ENCODE data around the gene FAM53B.
A peak's percentile ranks its signal among the peaks of the same experiment; 100 is the strongest.

FAM53B gene

GRCh38 chr10:124661660-124662180 lies 82.5 kb downstream of the FAM53B start:
- no peak for DNase-seq (ENCODE audit: low spot score)
- H3K36me3 Mint-ChIP-seq (ENCODE audit: low read depth): no peaks in the 10 kb centered on the region
- H3K27me3 Mint-ChIP-seq (ENCODE audit: low read depth): no peaks in the 10 kb centered on the region
- H3K4me1 Mint-ChIP-seq (ENCODE audit: low read depth): peaks cover 32% of the 10 kb centered on the region
- H3K9me3 Mint-ChIP-seq: no peaks in the 10 kb centered on the region
- H3K4me3 Mint-ChIP-seq: no peak overlapping the region
- H3K27ac Mint-ChIP-seq: peak overlapping the region; percentile 31

- Mint-ChIP-seq H3K9me3 (no peaks in the 10 kb centered on the region), H3K4me3 (no peak overlapping the region), H3K27ac (no peak overlapping the region), H3K36me3 (ENCODE audit: low read depth) (no peaks in the 10 kb centered on the region), H3K4me1 (ENCODE audit: low read depth) (peaks cover 38% of the 10 kb centered on the region), H3K27me3 (ENCODE audit: low read depth) (no peaks in the 10 kb centered on the region)
- no peak for DNase-seq (ENCODE audit: low spot score)
These were observed 83.6 kb downstream of the FAM53B start for GRCh38 chr10:124660404-124661125.

DNA sequence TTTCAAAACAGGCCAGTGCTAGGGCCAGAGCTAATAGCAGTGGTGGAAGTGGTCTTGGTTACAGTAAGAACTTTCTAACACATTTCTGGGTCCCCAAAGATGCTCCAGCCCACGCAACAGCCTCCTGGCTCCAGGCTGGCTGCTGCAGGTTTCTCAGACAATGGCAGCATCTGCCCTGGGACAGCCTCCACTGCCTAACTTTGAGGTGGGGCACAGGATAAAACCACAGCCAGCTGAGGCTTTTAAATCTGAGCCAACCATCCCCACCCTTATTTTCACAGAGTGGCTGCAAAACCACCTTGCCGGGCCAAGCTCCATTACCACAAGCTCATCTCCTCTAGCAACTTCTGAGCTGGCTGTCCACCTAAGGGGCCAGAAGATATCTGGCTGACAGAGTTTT lies 84.8 kb downstream of the FAM53B start:
- Mint-ChIP-seq H3K4me1 (ENCODE audit: low read depth) (peaks cover 44% of the 10 kb centered on the region), H3K27me3 (ENCODE audit: low read depth) (no peaks in the 10 kb centered on the region), H3K27ac (peak overlapping the region; percentile 5), H3K4me3 (peak overlapping the region; percentile 46), H3K9me3 (no peaks in the 10 kb centered on the region), H3K36me3 (ENCODE audit: low read depth) (peaks cover 2% of the 10 kb centered on the region)
- no peak for DNase-seq (ENCODE audit: low spot score)

GRCh38 chr10:124658591-124659242 lies 85.5 kb downstream of the FAM53B start:
- Mint-ChIP-seq H3K36me3 (ENCODE audit: low read depth) (peaks cover 2% of the 10 kb centered on the region), H3K4me3 (peak overlapping the region; percentile 46), H3K4me1 (ENCODE audit: low read depth) (peaks cover 44% of the 10 kb centered on the region), H3K27me3 (ENCODE audit: low read depth) (no peaks in the 10 kb centered on the region), H3K9me3 (no peaks in the 10 kb centered on the region), H3K27ac (peak overlapping the region; percentile 31)
- no peak for DNase-seq (ENCODE audit: low spot score)

- Mint-ChIP-seq H3K36me3 (ENCODE audit: low read depth) (peaks cover 2% of the 10 kb centered on the region), H3K9me3 (no peaks in the 10 kb centered on the region), H3K27ac (no peak overlapping the region), H3K4me3 (peak overlapping the region; percentile 3), H3K27me3 (ENCODE audit: low read depth) (no peaks in the 10 kb centered on the region), H3K4me1 (ENCODE audit: low read depth) (peaks cover 46% of the 10 kb centered on the region)
- no peak for DNase-seq (ENCODE audit: low spot score)
These were observed 86.4 kb downstream of the FAM53B start for GRCh38 chr10:124657806-124658205.

DNA sequence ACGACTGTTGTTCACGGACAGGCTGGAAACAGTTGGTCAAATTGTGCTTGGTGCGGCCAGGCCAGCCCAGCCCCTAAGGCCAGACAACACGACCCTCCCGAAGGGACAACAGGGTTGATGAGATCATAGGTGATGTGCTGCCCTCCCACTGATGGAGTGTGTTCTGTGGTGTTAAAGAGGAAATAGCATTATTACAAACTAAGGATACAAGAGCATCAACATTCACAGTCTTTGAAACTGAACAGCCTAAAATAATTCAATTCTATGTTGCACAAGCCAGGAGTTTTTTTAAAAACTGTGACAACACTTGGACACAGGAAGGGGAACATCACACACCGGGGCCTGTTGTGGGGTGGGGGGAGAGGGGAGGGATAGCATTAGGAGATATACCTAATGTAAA lies 87.6 kb downstream of the FAM53B start:
- Mint-ChIP-seq H3K4me3 (no peak overlapping the region), H3K27ac (no peak overlapping the region), H3K9me3 (no peaks in the 10 kb centered on the region), H3K4me1 (ENCODE audit: low read depth) (peaks cover 53% of the 10 kb centered on the region), H3K27me3 (ENCODE audit: low read depth) (no peaks in the 10 kb centered on the region), H3K36me3 (ENCODE audit: low read depth) (peaks cover 2% of the 10 kb centered on the region)
- no peak for DNase-seq (ENCODE audit: low spot score)

DNA sequence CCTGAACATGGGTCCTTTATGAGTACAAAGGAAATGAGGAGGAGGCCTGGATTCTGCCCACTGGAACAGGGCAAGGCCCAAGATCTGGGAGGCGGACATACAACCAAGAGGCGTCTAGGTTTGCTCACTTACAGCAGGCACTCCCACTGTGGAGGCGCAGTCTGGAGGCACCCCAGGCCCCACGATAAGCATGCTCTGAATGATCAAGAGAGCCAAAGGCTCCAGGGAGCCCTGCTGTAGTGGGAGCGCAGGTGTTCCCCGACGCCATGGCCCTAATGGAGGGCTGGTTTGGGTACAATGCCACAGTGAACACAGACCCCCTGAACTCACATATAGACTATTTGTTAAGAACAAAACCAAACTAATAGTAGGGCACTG lies 88.1 kb downstream of the FAM53B start:
- H3K27ac Mint-ChIP-seq: no peak overlapping the region

DNA sequence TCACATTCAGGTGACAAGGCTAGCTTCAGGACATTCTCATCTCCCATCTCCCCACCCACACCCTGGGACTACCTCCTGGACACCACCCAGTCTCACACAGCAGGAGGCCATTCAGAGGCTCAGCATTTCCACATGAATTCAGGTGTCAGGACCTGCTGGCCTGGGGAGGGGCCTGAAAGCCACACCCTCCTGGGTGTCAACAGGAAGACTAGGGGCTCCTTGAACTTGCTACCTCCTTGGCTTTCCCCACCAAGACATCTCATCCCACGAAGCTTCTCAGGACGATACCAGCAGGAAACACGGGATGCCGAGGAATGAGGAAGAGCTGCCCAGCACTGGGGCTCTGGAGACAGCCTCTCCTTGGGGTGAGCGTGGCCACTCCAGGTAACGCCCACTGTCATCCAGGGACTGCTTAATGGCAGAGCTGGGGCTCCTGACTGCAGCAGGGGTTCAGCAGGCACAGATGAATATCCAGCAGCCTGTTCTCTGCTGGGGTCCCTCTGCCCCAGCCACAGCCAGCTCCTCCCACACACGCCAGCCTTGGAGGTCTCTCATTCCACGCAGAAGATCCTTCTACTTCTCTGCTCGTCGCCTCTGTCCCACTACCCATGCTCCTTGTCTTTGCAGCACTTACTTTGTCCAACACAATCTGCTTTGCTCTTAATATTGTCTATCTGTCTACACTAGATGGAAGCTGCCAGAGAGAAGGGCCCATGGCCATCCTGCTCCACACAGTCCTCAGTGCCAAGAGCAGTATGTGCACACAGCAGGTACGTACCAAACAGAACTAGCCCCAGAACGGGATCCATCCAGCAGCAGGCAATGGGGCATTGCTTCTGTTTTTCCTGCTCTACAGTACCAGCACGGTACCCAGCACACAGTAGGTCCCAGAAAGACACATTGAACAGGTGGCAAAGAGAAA lies 88.7 kb downstream of the FAM53B start:
- H3K4me1 Mint-ChIP-seq (ENCODE audit: low read depth): peaks cover 64% of the 10 kb centered on the region
- no peak for DNase-seq (ENCODE audit: low spot score)

More for the DNA sequence above, 88.1 kb downstream of the FAM53B start:
- H3K36me3 Mint-ChIP-seq (ENCODE audit: low read depth): peaks cover 2% of the 10 kb centered on the region
- no peaks in the 10 kb centered on the region for H3K9me3 Mint-ChIP-seq
- H3K4me3 Mint-ChIP-seq: no peak overlapping the region
- peaks cover 58% of the 10 kb centered on the region for H3K4me1 Mint-ChIP-seq (ENCODE audit: low read depth)
- DNase-seq (ENCODE audit: low spot score): no peak
- no peaks in the 10 kb centered on the region for H3K27me3 Mint-ChIP-seq (ENCODE audit: low read depth)

DNA sequence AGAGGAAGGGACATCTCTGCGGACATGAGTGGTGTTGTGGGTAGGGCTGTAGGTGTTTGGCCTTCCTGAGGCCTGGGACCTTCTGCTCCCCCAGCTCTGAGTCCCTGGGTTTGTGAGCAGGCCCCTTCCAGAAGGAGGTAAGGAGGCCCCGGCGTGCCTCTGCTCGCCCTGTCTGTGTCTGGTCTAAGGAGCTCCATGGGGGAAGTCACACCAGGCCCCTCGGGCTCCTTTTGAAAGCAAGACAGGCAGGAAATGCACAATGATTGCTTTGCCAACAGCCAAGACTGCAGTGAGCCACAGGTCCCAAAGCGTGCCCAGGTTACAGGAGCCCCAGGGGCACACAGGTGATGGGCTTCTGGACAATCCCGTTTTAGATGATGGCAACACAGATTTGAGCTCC lies 89.5 kb downstream of the FAM53B start:
- Mint-ChIP-seq H3K9me3 (no peaks in the 10 kb centered on the region), H3K4me1 (ENCODE audit: low read depth) (peaks cover 66% of the 10 kb centered on the region), H3K36me3 (ENCODE audit: low read depth) (peaks cover 10% of the 10 kb centered on the region), H3K4me3 (no peak overlapping the region), H3K27ac (no peak overlapping the region), H3K27me3 (ENCODE audit: low read depth) (no peaks in the 10 kb centered on the region)
- no peak for DNase-seq (ENCODE audit: low spot score)

More for the DNA sequence above, 88.7 kb downstream of the FAM53B start:
- Mint-ChIP-seq H3K36me3 (ENCODE audit: low read depth) (peaks cover 5% of the 10 kb centered on the region), H3K27me3 (ENCODE audit: low read depth) (no peaks in the 10 kb centered on the region), H3K4me3 (no peak overlapping the region), H3K9me3 (no peaks in the 10 kb centered on the region), H3K27ac (peak overlapping the region; percentile 75)

DNA sequence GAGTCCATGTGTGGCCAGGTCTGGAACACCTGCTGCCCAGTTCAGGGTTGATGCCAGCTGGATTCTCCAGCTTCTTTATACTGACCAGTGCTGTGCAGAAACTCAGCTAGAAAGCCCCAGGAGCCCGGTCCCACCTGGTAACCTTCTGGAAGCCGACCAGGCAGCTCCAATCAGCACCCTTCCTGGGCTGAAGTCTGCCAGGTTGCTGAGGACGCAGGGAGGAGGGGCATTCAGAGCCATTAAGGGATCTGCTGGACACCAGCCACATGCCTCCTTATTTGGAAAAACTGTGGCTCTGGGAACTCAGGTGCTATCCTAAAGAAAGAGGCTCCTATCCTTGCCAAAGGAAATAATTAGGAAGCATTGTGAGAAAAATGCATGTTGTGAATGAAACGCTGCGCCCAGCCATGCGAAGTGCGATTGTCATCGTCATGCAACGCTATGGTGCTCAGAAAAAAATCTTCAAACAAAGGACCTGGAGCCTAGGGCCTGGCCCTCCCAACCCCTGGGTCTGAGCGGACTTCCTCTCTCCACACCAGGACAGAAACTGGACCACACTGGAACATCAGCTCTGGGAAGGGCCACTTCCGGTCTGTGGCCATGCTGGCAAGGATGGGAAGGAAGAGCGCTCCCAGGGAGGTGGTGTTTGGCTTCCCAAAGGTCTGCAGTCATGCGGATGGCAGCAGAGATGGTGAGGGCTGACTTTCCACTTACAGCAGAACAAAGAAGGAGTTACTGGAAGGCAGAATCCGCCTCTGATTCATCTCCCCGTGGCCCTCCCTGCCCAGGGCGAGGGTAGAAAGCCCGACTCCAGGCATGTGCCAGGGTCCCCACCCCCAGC lies 90.1 kb downstream of the FAM53B start:
- DNase-seq (ENCODE audit: low spot score): no peak
- H3K36me3 Mint-ChIP-seq (ENCODE audit: low read depth): peaks cover 13% of the 10 kb centered on the region
- H3K4me3 Mint-ChIP-seq: no peak overlapping the region
- no peaks in the 10 kb centered on the region for H3K27me3 Mint-ChIP-seq (ENCODE audit: low read depth)
- peaks cover 64% of the 10 kb centered on the region for H3K4me1 Mint-ChIP-seq (ENCODE audit: low read depth)
- H3K27ac Mint-ChIP-seq: no peak overlapping the region
- H3K9me3 Mint-ChIP-seq: no peaks in the 10 kb centered on the region

DNA sequence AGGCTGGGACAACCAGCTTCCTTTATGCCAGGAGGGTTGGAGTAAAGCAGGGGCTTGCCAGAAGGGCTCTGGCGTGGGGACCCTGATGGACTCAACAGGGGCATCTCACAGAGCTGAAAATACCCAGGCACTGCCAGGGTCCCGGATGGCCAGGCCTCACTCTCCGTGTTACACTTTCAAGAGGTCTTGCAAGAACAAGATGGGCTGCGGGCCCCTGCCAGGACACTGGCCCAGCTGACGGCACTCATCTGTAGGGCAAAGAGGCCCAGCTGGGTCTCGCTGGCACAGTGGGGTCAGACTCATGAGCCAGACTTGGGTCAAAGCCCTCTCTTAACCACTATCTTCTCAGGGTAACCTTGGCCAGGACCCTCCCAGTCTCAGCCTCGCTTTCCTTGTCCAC lies 90.9 kb downstream of the FAM53B start:
- no peak overlapping the region for H3K4me3 Mint-ChIP-seq

DNA sequence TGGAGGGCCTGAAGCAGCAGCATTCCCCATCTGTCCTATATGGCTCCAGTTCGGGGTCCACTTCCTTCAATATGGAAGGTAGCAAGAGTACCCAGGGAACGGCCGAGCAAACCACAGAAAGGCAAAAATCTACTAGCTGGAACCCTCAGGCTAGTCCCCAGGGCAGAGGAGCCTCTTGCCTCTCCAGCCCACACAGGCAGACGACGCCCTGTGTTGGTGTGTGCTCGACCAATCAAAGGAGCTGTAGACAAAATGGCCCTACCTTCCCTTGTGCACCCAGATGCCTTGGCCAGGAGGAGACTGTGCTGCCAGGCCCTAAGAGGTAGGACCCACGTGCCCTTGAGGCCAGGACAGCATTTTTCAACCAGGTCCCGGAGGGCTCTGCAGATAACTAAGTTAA lies 91.5 kb downstream of the FAM53B start:
- Mint-ChIP-seq H3K9me3 (no peaks in the 10 kb centered on the region), H3K4me3 (no peak overlapping the region), H3K4me1 (ENCODE audit: low read depth) (peaks cover 68% of the 10 kb centered on the region), H3K36me3 (ENCODE audit: low read depth) (peaks cover 17% of the 10 kb centered on the region), H3K27me3 (ENCODE audit: low read depth) (no peaks in the 10 kb centered on the region), H3K27ac (peak overlapping the region; percentile 20)
- no peak for DNase-seq (ENCODE audit: low spot score)

More for the DNA sequence above, 90.9 kb downstream of the FAM53B start:
- DNase-seq (ENCODE audit: low spot score): no peak
- Mint-ChIP-seq H3K36me3 (ENCODE audit: low read depth) (peaks cover 17% of the 10 kb centered on the region), H3K27ac (no peak overlapping the region), H3K4me1 (ENCODE audit: low read depth) (peaks cover 65% of the 10 kb centered on the region), H3K27me3 (ENCODE audit: low read depth) (no peaks in the 10 kb centered on the region), H3K9me3 (no peaks in the 10 kb centered on the region)

- peaks cover 68% of the 10 kb centered on the region for H3K4me1 Mint-ChIP-seq (ENCODE audit: low read depth)
These were observed 92.0 kb downstream of the FAM53B start for GRCh38 chr10:124652200-124652599.

More at GRCh38 chr10:124652200-124652599, 92.0 kb downstream of the FAM53B start:
- no peaks in the 10 kb centered on the region for H3K27me3 Mint-ChIP-seq (ENCODE audit: low read depth)
- no peak overlapping the region for H3K4me3 Mint-ChIP-seq
- H3K9me3 Mint-ChIP-seq: no peaks in the 10 kb centered on the region
- peaks cover 17% of the 10 kb centered on the region for H3K36me3 Mint-ChIP-seq (ENCODE audit: low read depth)
- H3K27ac Mint-ChIP-seq: no peak overlapping the region
- no peak for DNase-seq (ENCODE audit: low spot score)
